GM15510 (cell line): ENCODE results near the gene ANKRD13D.

ENCODE experiments used
- POLR2A ChIP-seq: IDR thresholded peaks from 3 replicates; pipeline ENCODE4 v1.6.1; 2011; ENCODE audit warnings: borderline replicate concordance; ENCODE audit not compliant: insufficient read length; ENCODE audit errors: extremely low read depth

Gene ANKRD13D

GRCh38 chr11:67300756-67301312, 11.7 kb downstream of the ANKRD13D start:
- no peak for TF ChIP-seq POLR2A

GRCh38 chr11:67301313-67301921, 12.3 kb downstream of the ANKRD13D start:
- TF ChIP-seq POLR2A = no peak

- TF ChIP-seq POLR2A = no peak
These were observed 12.9 kb downstream of the ANKRD13D start for GRCh38 chr11:67301951-67302516.

GRCh38 chr11:67302571-67303131, 13.5 kb downstream of the ANKRD13D start:
- no peak for TF ChIP-seq POLR2A

GRCh38 chr11:67303132-67303834, 14.2 kb downstream of the ANKRD13D start, which contains the start of gene SSH3:
Gene SSH3 (plus strand): TSS chr11:67303530. CDS start chr11:67303626, 96 bp downstream.
- no peak for TF ChIP-seq POLR2A

GRCh38 chr11:67303835-67304411, 14.8 kb downstream of the ANKRD13D start:
- no peak for TF ChIP-seq POLR2A

- TF ChIP-seq POLR2A = no peak
These were observed 15.5 kb downstream of the ANKRD13D start for GRCh38 chr11:67304511-67305113.

GRCh38 chr11:67306769-67307544, 17.9 kb downstream of the ANKRD13D start:
- no peak for TF ChIP-seq POLR2A

- no peak for TF ChIP-seq POLR2A
These were observed 18.5 kb downstream of the ANKRD13D start for GRCh38 chr11:67307545-67308001.

- TF ChIP-seq POLR2A = no peak
These were observed 19.1 kb downstream of the ANKRD13D start for GRCh38 chr11:67308031-67308866.

GRCh38 chr11:67309166-67309565, 20.1 kb downstream of the ANKRD13D start:
- TF ChIP-seq POLR2A = no peak

GRCh38 chr11:67309661-67310061, 20.6 kb downstream of the ANKRD13D start:
- no peak for TF ChIP-seq POLR2A
